ENCODE measurements around the gene ODF2. TPM values are rescaled to one million over a fixed set of nuclear protein-coding genes. Genes with fewer than 3 reads are reported as not detected.
"Not testable (repeated sequence)": the region's sequence is repeated elsewhere in the genome, so short reads cannot be mapped to it uniquely, and the experiment has no call there.

The ODF2 gene
- total RNA-seq, 1 donor from 2014 or later, result 17.6 TPM

DNA sequence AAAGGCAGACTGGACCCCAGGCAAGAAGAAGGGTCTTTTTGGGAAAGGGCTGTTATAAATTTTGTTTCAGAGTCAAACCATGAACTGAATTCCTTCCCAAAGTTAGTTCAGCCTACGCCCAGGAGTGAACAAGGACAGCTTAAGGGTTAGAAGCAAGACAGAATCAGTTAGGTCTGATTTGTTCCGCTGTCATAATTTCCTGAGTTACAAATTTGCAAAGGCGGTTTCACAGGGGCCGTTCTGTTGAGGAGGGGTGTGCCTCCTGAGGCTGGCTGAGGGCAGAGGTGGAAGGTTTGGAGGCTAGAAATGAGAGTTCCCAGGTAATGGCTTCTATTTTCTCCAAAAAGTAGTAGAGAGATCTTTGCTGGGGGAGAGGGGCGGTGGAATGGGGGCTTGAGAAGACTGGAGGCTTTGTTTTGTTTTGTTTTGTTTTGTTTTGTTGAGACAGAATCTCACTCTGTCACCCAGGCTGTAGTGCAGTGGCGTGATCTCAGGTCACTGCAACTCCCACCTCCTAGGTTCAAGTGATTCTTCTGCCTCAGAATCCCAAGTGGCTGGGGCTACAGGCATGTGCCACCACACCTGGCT lies 39.3 kb upstream of the ODF2 start:
- H3K36me3 ChIP-seq (ENCODE audit: control insufficient read depth, insufficient read depth, low read length), result no peaks in the 10 kb centered on the region
- no peaks in the 10 kb centered on the region for H3K27me3 ChIP-seq (ENCODE audit: control insufficient read depth, insufficient read depth, low read length)
- FAIRE-seq (no peak), DNase-seq (ENCODE audit: low read depth) (no peak)
- TF ChIP-seq, protein P1, sequence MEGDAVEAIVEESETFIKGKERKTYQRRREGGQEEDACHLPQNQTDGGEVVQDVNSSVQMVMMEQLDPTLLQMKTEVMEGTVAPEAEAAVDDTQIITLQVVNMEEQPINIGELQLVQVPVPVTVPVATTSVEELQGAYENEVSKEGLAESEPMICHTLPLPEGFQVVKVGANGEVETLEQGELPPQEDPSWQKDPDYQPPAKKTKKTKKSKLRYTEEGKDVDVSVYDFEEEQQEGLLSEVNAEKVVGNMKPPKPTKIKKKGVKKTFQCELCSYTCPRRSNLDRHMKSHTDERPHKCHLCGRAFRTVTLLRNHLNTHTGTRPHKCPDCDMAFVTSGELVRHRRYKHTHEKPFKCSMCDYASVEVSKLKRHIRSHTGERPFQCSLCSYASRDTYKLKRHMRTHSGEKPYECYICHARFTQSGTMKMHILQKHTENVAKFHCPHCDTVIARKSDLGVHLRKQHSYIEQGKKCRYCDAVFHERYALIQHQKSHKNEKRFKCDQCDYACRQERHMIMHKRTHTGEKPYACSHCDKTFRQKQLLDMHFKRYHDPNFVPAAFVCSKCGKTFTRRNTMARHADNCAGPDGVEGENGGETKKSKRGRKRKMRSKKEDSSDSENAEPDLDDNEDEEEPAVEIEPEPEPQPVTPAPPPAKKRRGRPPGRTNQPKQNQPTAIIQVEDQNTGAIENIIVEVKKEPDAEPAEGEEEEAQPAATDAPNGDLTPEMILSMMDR (IDR thresholded peaks at IDR 0.05; ENCODE audit: insufficient read depth, low read length, severe bottlenecking), result no peak
- H3K4me3 ChIP-seq (ENCODE audit: low read depth, low read length), result no peak overlapping the region

DNA sequence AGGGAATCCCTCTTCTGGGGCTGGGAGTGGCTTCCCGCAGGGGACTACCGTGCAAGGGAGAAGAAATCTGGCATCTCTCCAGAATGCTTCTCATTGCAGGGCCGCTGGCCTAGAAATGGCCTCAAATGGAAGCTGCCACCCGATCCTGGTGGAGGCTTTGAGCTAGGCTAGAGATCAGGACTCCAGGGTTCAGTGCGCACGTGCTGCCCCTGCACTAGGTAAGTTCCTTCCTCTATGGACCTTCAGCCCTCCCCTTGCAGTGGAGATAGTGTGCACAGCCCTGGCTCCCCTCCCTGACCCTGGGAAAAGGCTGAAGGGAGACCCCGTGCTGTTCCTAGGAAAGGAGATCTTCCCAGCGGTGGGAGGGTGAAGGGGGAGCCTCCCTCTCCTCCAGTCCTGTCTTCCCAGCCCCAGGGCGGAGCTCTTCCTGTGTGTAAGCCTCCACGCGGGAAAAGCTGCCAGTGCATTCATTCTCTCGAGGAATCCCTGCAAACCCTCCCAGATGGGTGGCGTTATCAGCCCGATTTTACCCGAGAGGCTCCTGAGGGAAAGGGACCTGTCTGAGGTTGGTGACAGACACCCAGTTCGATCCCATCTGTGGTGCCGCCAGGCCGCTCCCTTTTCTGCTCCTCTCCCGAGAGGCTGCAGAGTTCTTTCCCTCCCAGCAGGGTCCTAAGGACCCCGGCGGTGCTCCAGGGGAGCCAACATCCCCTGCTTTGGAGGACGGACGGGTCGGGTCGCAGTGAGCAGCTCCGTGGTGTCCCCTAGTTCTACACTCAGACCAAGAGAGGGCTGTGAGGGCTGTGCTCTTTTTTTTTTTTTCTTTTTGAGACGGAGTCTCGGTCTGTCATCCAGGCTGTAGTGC lies 36.5 kb upstream of the ODF2 start:
- DNase-seq (ENCODE audit: low read depth) (no peak), FAIRE-seq (no peak)
- Histone ChIP-seq H3K27me3 (ENCODE audit: control insufficient read depth, insufficient read depth, low read length) (no peaks in the 10 kb centered on the region), H3K36me3 (ENCODE audit: control insufficient read depth, insufficient read depth, low read length) (no peaks in the 10 kb centered on the region), H3K4me3 (ENCODE audit: low read depth, low read length) (peak overlapping the region; percentile 65)
- TF ChIP-seq, protein P1 (IDR thresholded peaks at IDR 0.05; ENCODE audit: insufficient read depth, low read length, severe bottlenecking), result no peak

DNA sequence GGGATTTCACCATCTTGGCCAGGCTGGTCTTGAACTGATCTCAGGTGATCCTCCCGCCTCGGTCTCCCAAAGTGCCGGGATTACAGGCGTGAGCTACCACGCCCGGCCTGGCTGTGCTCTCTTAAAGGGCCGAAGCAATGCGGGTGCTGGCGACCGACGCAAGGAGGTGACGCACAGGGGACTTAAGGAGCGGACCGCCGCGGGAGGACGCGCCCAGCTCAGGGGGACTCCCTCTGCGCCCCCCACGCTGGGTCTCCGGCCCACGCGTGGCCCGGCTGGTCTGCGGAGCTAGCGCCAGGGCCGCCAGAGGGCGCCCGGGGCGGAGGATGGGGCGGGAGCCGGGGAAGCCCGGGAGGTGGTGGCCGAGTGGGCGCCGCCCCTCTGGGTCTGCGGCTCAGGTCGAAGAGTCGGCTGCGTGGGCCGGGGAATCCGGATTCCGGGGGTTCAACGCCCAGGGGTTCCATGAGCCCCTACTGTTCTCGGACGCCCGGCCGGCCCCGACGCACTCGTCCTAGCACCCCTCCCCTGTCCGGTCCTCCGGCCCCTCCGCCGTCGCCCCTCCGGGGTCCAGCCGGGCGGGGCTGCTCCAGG lies 35.7 kb upstream of the ODF2 start:
- H3K36me3 ChIP-seq (ENCODE audit: control insufficient read depth, insufficient read depth, low read length), result no peaks in the 10 kb centered on the region
- TF ChIP-seq, protein P1 (IDR thresholded peaks at IDR 0.05; ENCODE audit: insufficient read depth, low read length, severe bottlenecking), result peak; percentile 85
- DNase-seq (ENCODE audit: low read depth), result peak; percentile 38
- H3K4me3 ChIP-seq (ENCODE audit: low read depth, low read length), result peak overlapping the region; percentile 65
- H3K27me3 ChIP-seq (ENCODE audit: control insufficient read depth, insufficient read depth, low read length), result no peaks in the 10 kb centered on the region
- FAIRE-seq, result no peak

DNA sequence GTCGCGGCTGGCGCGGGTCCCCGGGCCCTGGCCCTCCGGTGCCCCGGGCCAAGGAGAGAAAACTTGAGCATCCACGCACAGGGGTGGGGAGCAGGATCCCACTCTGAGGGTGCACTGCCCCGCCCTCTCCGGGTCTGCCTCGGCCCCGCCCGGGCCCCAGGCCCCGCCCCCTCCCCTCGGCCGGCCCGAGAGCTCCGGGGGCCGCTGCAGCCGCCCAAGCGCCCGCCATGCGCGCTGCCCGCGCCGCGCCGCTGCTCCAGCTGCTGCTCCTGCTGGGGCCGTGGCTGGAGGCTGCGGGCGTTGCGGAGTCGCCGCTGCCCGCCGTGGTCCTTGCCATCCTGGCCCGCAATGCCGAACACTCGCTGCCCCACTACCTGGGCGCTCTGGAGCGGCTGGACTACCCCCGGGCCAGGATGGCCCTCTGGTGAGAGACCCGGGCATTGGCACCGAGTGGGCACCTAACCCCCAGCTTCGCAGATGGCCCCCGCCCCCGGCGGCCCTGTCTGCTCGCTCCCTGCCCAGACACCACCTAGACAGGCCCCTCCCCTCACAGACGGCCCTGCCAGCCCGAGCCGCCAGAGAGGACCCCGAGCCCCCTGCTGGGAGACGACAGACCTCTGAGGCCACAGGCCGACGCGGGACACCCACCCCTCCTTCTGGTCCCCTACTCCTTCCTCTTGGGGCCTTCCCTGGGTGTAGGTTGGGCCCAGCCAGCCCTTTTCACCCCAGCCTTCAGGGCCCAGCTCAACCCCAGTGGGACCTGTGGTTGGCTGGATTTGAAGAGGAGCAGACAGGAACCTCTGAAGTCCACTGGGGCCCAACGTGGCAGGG lies 34.9 kb upstream of the ODF2 start, which contains the start of gene CERCAM:
TSS of gene CERCAM (plus strand) at position 207 of the 831 bp plus-strand sequence. CDS start at position 228, 21 bp downstream.
- Histone ChIP-seq H3K4me3 (ENCODE audit: low read depth, low read length) (peak within 1 kb of the TSS; percentile 65), H3K36me3 (ENCODE audit: control insufficient read depth, insufficient read depth, low read length) (no peaks in the 10 kb centered on the region), H3K27me3 (ENCODE audit: control insufficient read depth, insufficient read depth, low read length) (no peaks in the 10 kb centered on the region)
- FAIRE-seq, result no peak
- TF ChIP-seq, protein P1 (IDR thresholded peaks at IDR 0.05; ENCODE audit: insufficient read depth, low read length, severe bottlenecking), result peak; percentile 1
- DNase-seq (ENCODE audit: low read depth), result no peak

DNA sequence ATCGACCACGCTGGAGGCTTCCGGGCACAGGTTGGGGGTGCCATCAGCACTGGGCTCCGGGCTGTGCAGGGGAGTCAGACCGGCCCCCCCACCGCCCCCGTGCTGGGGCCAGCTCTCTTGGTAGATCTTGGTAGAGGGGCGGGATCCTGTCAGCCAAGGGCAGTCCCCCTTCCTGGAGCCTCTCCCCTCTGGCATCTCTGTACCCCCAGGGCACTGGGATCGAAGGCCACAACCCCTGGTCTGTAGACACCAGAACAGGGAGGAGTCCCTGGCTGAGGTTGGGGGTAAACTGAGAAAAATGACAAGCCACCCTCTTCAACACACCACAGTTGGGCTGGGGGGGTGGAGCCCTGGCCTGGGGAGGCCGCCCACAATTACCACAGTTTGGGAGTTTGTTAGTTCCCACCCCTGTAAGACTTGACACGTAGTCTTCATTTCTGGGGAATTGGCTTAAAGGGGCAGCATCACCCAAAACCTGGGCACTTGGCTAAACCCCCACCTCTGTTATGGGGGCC lies 34.3 kb upstream of the ODF2 start:
- TF ChIP-seq, protein P1 (IDR thresholded peaks at IDR 0.05; ENCODE audit: insufficient read depth, low read length, severe bottlenecking), result no peak
- Histone ChIP-seq H3K27me3 (ENCODE audit: control insufficient read depth, insufficient read depth, low read length) (no peaks in the 10 kb centered on the region), H3K36me3 (ENCODE audit: control insufficient read depth, insufficient read depth, low read length) (no peaks in the 10 kb centered on the region), H3K4me3 (ENCODE audit: low read depth, low read length) (peak overlapping the region; percentile 65)
- DNase-seq (ENCODE audit: low read depth) (no peak), FAIRE-seq (no peak)

DNA sequence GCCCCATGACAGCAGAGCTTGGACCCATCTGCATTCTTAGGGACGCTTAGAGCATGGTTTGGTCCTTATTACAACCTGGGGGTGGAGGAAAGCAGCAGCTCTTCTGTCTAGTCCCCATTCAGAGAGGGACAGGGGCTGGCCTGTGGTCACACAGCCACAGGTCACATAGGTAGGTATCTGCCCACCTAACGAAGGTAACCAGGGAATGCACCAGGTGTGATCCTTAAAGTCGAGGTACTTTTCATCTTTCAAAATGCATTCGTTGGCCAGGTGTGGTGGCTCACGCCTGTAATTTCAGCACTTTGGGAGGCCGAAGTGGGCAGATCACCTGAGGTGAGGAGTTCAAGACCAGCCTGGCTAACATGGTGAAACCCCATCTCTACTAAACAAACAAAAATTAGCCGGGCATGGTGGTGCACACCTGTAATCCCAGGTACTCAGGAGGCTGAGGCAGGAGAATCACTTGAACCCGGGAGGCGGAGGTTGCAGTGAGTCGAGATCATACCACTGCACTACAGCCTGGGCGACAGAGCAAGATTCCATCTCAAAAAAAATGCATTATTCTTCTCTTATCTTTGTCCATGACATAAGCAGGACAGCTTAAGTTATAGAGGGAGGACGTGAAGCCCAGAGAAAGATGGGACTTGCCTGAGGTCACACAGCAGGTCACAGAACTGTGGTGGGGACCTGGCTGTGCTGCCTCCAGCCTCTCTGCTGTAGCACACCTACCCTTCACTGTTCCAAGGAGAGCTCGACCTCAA lies 33.6 kb upstream of the ODF2 start:
- not testable (repeated sequence) for H3K27me3 ChIP-seq (ENCODE audit: control insufficient read depth, insufficient read depth, low read length); DNase-seq (ENCODE audit: low read depth); H3K36me3 ChIP-seq (ENCODE audit: control insufficient read depth, insufficient read depth, low read length); H3K4me3 ChIP-seq (ENCODE audit: low read depth, low read length); FAIRE-seq
